ENCODE results near the gene CPT1C.

The CPT1C gene

DNA sequence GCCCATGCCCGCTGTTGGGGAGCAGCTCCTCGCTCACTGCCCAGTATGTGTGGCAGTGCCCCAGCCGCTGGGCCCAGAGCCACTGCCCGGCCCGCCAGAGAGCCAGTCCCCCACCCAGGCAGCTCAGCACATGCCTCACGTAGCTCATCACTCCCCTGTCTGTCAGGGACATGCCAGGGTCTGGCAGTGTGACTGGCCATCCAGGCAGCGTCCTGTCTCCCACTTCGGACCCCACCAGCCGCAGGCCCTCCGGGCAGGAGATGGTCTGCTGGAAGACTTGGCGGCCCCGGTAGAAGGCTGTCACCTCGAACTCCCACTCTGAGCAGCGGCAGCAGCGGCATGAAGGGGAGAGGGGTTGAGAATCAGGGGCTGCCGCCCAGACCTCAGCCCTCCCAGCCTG is 28.9 kb upstream of the CPT1C start:
- FAIRE-seq = no peak

- no peak for FAIRE-seq
Measured at GRCh38 chr19:49663224-49663623, 27.7 kb upstream of the CPT1C start.

DNA sequence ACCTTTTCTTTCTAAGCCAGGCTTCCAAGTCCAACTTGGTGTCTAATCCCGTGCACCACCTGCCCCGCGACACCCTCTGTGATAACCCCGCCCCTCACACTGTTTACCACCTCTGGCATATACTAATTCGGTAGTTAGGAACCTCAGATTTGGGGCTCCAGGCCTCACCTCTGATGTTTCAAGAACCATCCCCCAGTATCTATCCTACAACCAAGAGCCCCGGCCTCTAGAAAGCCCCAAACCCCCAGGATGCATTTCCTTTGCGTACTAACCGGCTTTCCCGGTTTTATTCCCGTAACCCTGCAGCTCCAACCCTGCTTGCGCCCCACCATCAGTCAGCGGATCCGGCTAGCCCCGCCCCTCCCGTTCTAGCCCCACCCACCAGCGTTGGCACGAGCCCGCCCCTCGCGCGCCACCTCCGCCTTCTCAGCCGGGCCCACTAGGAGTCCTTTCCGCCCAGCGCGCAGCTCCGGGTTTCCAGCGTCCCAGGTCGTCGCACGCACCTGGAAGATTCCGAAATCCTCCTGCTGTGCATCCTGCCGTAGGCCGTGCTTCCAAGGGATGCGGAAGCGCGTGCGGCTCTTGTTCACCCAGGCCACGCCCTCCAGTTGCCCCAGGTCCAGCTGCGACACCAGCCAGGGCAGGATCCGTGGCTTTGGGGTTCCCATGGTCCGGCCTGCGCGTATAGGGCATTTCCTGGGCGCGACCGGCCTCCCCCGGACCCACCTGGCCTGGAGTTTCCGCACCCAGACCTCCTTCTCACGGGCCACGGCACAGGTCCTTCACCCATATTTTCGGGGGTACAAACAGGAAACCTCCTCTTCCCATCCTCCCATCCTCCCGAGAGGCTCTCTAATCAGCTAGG is 26.5 kb upstream of the CPT1C start:
- no peak for FAIRE-seq

- no peak for FAIRE-seq
Measured at GRCh38 chr19:49665036-49665350, 25.9 kb upstream of the CPT1C start.

- peak; percentile 88 for FAIRE-seq
Measured at GRCh38 chr19:49665351-49666119, 25.4 kb upstream of the CPT1C start, which contains the start of the genes BCL2L12 and IRF3. Gene BCL2L12, plus strand, starts transcription at chr19:49665933. Its CDS starts 760 bp downstream, at chr19:49666693. Gene IRF3, minus strand, starts transcription at chr19:49665857. Its CDS starts 1,019 bp downstream, at chr19:49664838.

- no peak for FAIRE-seq
Measured at GRCh38 chr19:49666120-49666444, 24.8 kb upstream of the CPT1C start.

- no peak for FAIRE-seq
Measured at GRCh38 chr19:49667473-49667872, 23.4 kb upstream of the CPT1C start.

DNA sequence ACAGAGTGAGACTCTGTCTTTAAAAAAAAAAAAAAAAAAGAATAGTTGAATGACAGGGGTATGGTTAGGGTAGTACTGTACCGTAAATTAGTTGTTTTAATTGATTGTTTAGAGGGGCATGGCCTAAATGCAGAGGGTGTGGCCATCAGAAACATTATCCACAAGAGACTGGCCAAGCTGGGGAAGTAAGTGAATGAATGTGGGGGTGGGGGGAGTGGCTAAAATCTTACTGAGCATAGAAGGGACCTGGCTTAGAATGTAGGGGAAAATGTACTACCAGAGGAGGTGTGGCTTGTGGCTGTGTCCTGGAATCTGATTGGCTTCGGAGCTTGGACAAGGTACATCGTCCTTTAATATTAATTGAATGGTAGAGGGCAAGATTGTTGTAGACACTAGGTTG is 21.4 kb upstream of the CPT1C start:
- no peak for FAIRE-seq

GRCh38 chr19:49672131-49672919 is 18.6 kb upstream of the CPT1C start:
- FAIRE-seq = no peak

GRCh38 chr19:49676136-49676783 is 14.7 kb upstream of the CPT1C start:
- FAIRE-seq = no peak

DNA sequence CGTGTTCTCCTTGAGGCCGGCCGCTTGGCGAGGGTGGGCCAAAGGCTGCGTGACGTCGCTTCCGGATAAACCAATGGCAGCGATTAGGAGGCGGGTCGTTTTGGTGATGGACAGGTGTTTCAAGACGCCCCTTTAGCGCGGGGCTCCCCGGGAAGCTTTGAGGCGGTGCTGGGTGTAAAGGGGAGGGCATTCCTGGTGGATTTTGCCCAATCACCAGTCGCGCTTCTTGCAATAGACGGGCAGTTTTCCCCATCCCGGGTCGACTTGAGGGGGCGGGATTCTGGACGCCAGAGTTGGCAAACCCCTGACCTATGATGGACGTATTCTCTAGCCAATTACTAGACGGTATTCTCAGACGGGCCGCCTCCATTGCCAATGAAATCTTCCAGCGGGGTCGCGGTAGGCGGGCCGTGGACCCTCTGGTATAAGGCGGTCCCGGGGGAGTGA is 14.1 kb upstream of the CPT1C start:
- peak; percentile 99 for FAIRE-seq

GRCh38 chr19:49677231-49677900 is 13.6 kb upstream of the CPT1C start, which contains the start of gene PRMT1:
Gene PRMT1, plus strand, starts transcription at chr19:49677271. Its CDS starts 10 bp downstream, at chr19:49677281.
- FAIRE-seq = no peak

- FAIRE-seq = no peak
Measured at GRCh38 chr19:49677901-49678674, 12.8 kb upstream of the CPT1C start.

GRCh38 chr19:49678985-49679770 is 11.7 kb upstream of the CPT1C start:
- no peak for FAIRE-seq

DNA sequence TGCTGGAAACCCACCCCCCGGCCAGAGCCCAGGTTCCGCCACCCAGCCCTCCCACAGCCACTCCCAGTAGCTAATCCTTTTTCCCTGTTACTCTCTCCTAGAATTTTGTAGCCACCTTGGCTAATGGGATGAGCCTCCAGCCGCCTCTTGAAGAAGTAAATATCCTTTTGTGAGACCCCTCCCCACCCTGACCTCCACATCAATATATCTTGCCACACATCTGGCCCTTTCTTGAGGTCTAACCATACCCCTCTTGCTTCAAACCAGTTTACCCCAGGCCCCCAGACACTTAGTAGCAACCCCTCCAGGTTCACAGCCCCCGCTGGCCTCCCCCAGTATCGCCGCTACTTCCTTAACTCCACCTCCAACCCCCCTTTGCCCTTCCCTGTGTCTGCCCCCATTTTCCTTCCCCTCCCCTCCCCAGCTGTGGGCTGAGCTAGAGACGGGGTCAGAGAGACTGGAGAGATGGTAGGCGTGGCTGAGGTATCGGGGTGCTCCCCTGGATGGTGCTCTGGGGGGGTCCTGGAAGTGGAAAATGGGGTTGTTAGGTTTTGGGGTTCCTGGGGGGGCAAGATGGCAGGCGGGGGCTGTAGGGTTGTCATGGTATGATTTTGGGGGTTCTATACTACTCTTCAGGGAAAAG is 11.0 kb upstream of the CPT1C start:
- no peak for FAIRE-seq

GRCh38 chr19:49680421-49681351 is 10.2 kb upstream of the CPT1C start:
- no peak for FAIRE-seq

DNA sequence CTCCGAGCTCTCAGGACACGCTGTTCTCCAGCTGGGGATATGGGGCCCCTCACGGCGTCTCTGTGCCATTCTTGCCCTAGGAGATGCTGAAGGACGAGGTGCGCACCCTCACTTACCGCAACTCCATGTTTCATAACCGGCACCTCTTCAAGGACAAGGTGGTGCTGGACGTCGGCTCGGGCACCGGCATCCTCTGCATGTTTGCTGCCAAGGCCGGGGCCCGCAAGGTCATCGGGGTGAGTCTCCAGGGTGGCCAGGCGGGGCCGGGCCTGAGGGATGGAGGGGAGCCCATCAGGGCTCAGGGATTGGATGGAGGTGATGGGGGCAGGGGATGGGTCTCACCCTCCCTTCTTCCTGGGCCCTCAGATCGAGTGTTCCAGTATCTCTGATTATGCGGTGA is 9.1 kb upstream of the CPT1C start:
- no peak for FAIRE-seq

GRCh38 chr19:49682274-49682673 is 8.6 kb upstream of the CPT1C start:
- FAIRE-seq = no peak

DNA sequence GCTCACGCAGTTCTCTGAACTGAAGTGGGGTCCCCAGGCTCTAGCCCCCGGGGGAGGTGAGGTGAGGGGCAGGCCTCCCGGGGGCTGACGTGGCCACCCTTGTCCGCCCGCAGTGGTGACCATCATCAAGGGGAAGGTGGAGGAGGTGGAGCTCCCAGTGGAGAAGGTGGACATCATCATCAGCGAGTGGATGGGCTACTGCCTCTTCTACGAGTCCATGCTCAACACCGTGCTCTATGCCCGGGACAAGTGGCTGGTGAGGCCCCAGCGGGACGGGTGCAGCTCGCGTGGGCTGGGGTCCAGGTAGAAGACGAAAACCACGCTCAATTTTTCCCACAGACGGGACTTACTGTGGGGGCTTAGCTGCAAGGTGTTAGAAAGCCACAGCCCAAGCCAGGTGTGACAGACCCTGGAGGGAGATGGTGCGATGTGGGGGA is 7.1 kb upstream of the CPT1C start:
- FAIRE-seq = no peak
